Skin of body (tissue), 2 donors: ENCODE results near the gene MEIS2. TPM values are rescaled to one million over a fixed set of nuclear protein-coding genes. Genes with fewer than 3 reads are reported as not detected.

Source experiments
- small RNA-seq: library from RNA; depleted of rRNA; stranded (forward); fragments of <200 nt; gene quantifications from one replicate; pipeline ENCODE3, GENCODE V24; 2014; ENCODE audit warnings: low replicate concordance
- total RNA-seq: library from RNA; depleted of rRNA; stranded (reverse); fragments of >200 nt; gene quantifications from one replicate; pipeline ENCODE4 v1.2.3, GENCODE V29; 2014

Gene MEIS2
- total RNA-seq, 1 donor from 2014 or later: 25.5 TPM

Small RNA genes lying within 50 kb of the gene (small RNA-seq; reads per million reads assigned to genes)
- gene MIR8063 (not detected), gene RF00012 (not detected), gene RF00019 (not detected)
